PC-9 (cell line): ENCODE measurements around the gene SUSD2. TPM values are rescaled to one million over a fixed set of nuclear protein-coding genes. Genes with fewer than 3 reads are reported as not detected.
"Not testable (repeated sequence)": the region's sequence is repeated elsewhere in the genome, so short reads cannot be mapped to it uniquely, and the experiment has no call there.

ENCODE experiments used
- BruUV-seq: library from RNA; stranded (reverse); fragments of 400-500 nt; replicated peaks from 2 replicates; lab custom pipeline; 2021; lab: Mats Ljungman, UMichigan
- CTCF ChIA-PET: fragments of 300-600 bp; sonication (Branson Sonifier 250); formaldehyde crosslinking; loops from one replicate; lab custom pipeline; 2022; ENCODE audit warnings: antibody characterized with exemption; lab: Charles Lee
- POLR2A ChIA-PET: fragments of 300-600 bp; sonication (Branson Sonifier 250); formaldehyde crosslinking; loops from one replicate; lab custom pipeline; 2022; ENCODE audit warnings: antibody characterized with exemption; ENCODE audit not compliant: unreplicated experiment; lab: Charles Lee
- DNase-seq, 2 experiments: peaks; one replicate each; pipeline versions ENCODE4 v3.0.0 to v3.0.0-alpha.2; 2015 to 2022; ENCODE audit warnings: mixed read lengths in 1 of 2
- H2AFZ ChIP-seq: fragments of 200-600 bp; sonication (generic); 2 replicates; pipeline ENCODE4 v1.8.1; 2017; ENCODE audit warnings: antibody characterized with exemption
- H3F3A ChIP-seq: fragments of 200-600 bp; sonication (generic); 2 replicates; pipeline ENCODE4 v1.8.1; 2017; ENCODE audit warnings: antibody characterized with exemption, mild to moderate bottlenecking, low read depth; ENCODE audit not compliant: insufficient read depth
- H3K27ac ChIP-seq: fragments of 200-600 bp; sonication (generic); 2 replicates; pipeline ENCODE4 v1.6.1; 2016; ENCODE audit warnings: mixed run types
- H3K27me3 ChIP-seq: fragments of 200-600 bp; sonication (generic); 2 replicates; pipeline ENCODE4 v1.6.1; 2016; ENCODE audit warnings: low read depth, mixed run types; ENCODE audit not compliant: insufficient read depth
- H3K36me3 ChIP-seq: fragments of 200-600 bp; sonication (generic); 2 replicates; pipeline ENCODE4 v1.6.1; 2016; ENCODE audit warnings: low read depth, mixed run types
- H3K4me1 ChIP-seq: fragments of 200-600 bp; sonication (generic); replicated peaks from 2 replicates; pipeline ENCODE4 v1.6.1; 2016; ENCODE audit warnings: mixed run types; ENCODE audit not compliant: insufficient read depth
- H3K4me2 ChIP-seq: fragments of 200-600 bp; sonication (generic); 2 replicates; pipeline ENCODE4 v1.6.1; 2017; ENCODE audit warnings: mixed run types
- H3K4me3 ChIP-seq: fragments of 200-600 bp; sonication (generic); 2 replicates; pipeline ENCODE4 v1.6.1; 2016; ENCODE audit warnings: mixed run types
- H3K79me2 ChIP-seq: fragments of 200-600 bp; sonication (generic); 2 replicates; pipeline ENCODE4 v1.6.1; 2017; ENCODE audit warnings: low read depth, mixed run types
- H3K9me2 ChIP-seq: fragments of 200-600 bp; sonication (generic); 2 replicates; pipeline ENCODE4 v1.8.1; 2017; ENCODE audit warnings: mild to moderate bottlenecking; ENCODE audit not compliant: insufficient read depth
- H3K9me3 ChIP-seq: fragments of 200-600 bp; sonication (generic); 2 replicates; pipeline ENCODE4 v1.8.1; 2016; ENCODE audit warnings: low read depth; ENCODE audit not compliant: insufficient read depth
- H4K20me1 ChIP-seq: fragments of 200-600 bp; sonication (generic); 2 replicates; pipeline ENCODE4 v1.8.1; 2017; ENCODE audit not compliant: insufficient read depth
- EZH2 ChIP-seq: fragments of 200-600 bp; sonication (generic); IDR thresholded peaks from 2 replicates; pipeline ENCODE4 v1.8.0; 2017; ENCODE audit warnings: antibody characterized with exemption, low read depth
- intact Hi-C: fragments of 100-400 bp; cut with micrococcal nuclease; formaldehyde crosslinking; loops from one replicate; pipeline ENCODE4 v1.10.0; 2022; ENCODE audit not compliant: unreplicated experiment
- total RNA-seq: library from RNA; stranded (reverse); gene quantifications from 2 replicates; pipeline ENCODE4 v1.2.3, GENCODE V29; 2021
- TF ChIP-seq, protein P1 (sequence below): fragments of 200-600 bp; sonication (generic); conservative IDR thresholded peaks from 2 replicates; pipeline ENCODE4 v1.6.1; 2017; ENCODE audit warnings: mixed run types, antibody characterized with exemption, mild to moderate bottlenecking, moderate library complexity

Gene SUSD2
- total RNA-seq, 1 experiment from 2014 or later, result 5.5 TPM

DNA sequence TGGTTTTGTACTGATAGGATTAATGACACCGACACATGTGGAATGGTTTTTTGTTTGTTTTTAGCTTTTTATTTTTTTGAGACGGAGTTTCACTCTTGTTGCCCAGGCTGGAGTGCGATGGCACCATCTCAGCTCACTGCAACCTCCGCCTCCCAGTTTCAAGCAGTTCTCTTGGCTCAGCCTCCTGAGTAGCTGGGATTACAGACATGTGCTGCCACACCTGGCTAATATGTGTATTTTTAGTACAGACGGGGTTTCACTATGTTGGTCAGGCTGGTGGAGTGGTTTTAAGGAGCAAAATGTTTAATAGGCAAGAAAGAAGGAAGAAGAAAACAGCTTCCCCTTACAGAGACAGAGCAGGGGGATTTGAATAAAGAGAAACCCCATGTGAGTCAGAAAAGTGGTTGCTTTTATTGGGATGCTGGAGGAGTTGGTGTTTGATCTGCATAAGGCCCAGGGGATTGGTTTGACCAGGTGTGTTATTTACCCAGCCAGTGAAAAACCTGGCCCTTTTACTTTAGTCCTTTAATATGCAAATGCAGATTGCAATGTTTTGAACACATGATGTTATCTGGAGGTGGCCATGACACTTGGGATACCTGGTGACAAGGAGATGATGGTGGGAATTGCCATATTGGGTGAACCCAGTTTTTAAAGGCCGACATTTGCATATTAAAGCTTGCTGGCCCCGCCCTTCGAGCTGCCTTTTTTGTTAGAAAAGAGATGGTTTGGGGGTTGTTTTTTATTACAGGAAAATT is 24.3 kb downstream of the SUSD2 start:
- H3K79me2 ChIP-seq, result no peaks in the 10 kb centered on the region
- BruUV-seq, result no TSS peak
- H3K9me3 ChIP-seq, result 0 out of 2 replicates have a peak, but pooled peaks cover 3% of the 10 kb centered on the region
- intact Hi-C loops, result loop anchor here (5.0 to 10.0 kb wide), 2 partner anchors 42 to 99 kb away; partner anchors contain the start of gene GGT5
- no peaks in the 10 kb centered on the region for H4K20me1 ChIP-seq
- H3K36me3 ChIP-seq, result no peaks in the 10 kb centered on the region
- no peak overlapping the region for H3K4me3 ChIP-seq
- TF ChIP-seq, protein P1, sequence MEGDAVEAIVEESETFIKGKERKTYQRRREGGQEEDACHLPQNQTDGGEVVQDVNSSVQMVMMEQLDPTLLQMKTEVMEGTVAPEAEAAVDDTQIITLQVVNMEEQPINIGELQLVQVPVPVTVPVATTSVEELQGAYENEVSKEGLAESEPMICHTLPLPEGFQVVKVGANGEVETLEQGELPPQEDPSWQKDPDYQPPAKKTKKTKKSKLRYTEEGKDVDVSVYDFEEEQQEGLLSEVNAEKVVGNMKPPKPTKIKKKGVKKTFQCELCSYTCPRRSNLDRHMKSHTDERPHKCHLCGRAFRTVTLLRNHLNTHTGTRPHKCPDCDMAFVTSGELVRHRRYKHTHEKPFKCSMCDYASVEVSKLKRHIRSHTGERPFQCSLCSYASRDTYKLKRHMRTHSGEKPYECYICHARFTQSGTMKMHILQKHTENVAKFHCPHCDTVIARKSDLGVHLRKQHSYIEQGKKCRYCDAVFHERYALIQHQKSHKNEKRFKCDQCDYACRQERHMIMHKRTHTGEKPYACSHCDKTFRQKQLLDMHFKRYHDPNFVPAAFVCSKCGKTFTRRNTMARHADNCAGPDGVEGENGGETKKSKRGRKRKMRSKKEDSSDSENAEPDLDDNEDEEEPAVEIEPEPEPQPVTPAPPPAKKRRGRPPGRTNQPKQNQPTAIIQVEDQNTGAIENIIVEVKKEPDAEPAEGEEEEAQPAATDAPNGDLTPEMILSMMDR, result no peak
- ChIA-PET CTCF (no interaction called here), POLR2A (interaction anchor here (0.6 kb wide), 1 partner anchor 9 kb away, joined by 19 read pairs; no protein-coding TSS in a partner anchor)
- no peaks in the 10 kb centered on the region for H3K9me2 ChIP-seq
- peak in 1 of 2 experiments; percentile 41 for DNase-seq
- H3K27me3 ChIP-seq, result no peaks in the 10 kb centered on the region
- H3K27ac ChIP-seq, result peak overlapping the region; percentile 99
- no peak overlapping the region for H3K4me2 ChIP-seq
- no peak overlapping the region for H2AFZ ChIP-seq
- peaks cover 76% of the 10 kb centered on the region for H3F3A ChIP-seq
- peaks cover 89% of the 10 kb centered on the region for H3K4me1 ChIP-seq

DNA sequence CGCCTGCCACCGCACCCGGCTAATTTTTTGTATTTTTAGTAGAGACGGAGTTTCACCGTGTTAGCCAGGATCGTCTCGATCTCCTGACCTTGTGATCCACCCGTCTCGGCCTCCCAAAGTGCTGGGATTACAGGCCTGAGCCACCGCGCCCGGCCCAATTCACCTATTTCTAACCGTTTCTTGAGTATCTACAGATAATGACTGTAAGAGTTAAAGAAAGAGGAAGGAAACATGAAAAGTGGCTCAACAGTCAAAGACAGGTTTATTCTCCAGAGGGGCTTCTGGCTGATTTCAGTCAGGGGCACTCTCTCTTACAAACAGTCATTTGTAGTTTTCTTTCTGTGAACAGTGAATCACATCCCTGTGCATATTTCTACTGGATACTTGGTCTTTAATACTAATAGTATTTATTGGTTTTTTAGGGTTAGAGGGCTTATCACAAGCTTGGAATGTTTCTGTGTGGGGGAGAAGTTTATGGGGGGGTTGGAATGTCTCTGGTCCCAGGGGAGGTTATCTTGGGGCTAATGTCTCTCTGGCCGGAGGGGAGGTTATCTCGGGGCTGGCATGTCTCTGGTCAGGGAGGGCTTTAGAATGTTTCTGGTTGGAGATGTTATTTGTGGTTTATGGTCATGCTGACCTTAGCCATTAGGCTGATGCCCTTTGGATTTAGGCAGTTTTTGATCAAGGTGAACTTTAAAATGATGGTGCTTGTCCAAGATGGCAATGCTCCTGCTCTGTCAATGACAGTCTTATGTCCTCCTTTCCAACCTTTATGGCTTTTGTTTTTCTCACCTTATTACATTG is 25.4 kb downstream of the SUSD2 start:
- peak overlapping the region; percentile 66 for H3K4me2 ChIP-seq
- POLR2A ChIA-PET, H2AFZ ChIP-seq, H3K27me3 ChIP-seq, H3K9me3 ChIP-seq, H3K9me2 ChIP-seq, H3K36me3 ChIP-seq, H4K20me1 ChIP-seq, CTCF ChIA-PET, BruUV-seq, H3K79me2 ChIP-seq: not testable (repeated sequence)
- peak in 1 of 2 experiments; percentile 80 for DNase-seq
- H3K4me3 ChIP-seq, result peak overlapping the region; percentile 27; the same call in 1 of the 2 replicates
- peaks cover 66% of the 10 kb centered on the region for H3F3A ChIP-seq
- intact Hi-C loops, result loop anchor here (5.0 to 10.0 kb wide), 2 partner anchors 41 to 98 kb away; partner anchors contain the start of gene GGT5
- peak overlapping the region; percentile 99 for H3K27ac ChIP-seq
- peaks cover 80% of the 10 kb centered on the region for H3K4me1 ChIP-seq

- TF ChIP-seq, protein P1, result no peak
- no peak for TF ChIP-seq EZH2
- POLR2A ChIA-PET, result interaction anchor here (0.7 kb wide), 1 partner anchor 313 kb away, joined by 3 read pairs; the partner anchor contains the start of gene MIF
Measured at GRCh38 chr22:24207264-24208011, 26.2 kb downstream of the SUSD2 start.

More at GRCh38 chr22:24207264-24208011, 26.2 kb downstream of the SUSD2 start:
- CTCF ChIA-PET, result no interaction called here
- Histone ChIP-seq H3F3A (peaks cover 58% of the 10 kb centered on the region), H3K27me3 (no peaks in the 10 kb centered on the region), H3K27ac (peak overlapping the region; percentile 99), H3K9me3 (0 out of 2 replicates have a peak, but pooled peaks cover 3% of the 10 kb centered on the region), H3K4me2 (peak overlapping the region; percentile 66), H3K79me2 (no peaks in the 10 kb centered on the region), H4K20me1 (no peaks in the 10 kb centered on the region), H3K36me3 (no peaks in the 10 kb centered on the region), H3K4me3 (peak overlapping the region; percentile 27; the same call in 1 of the 2 replicates), H3K9me2 (no peaks in the 10 kb centered on the region), H2AFZ (no peak overlapping the region), H3K4me1 (peaks cover 72% of the 10 kb centered on the region)
- DNase-seq, result no peak
- intact Hi-C loops, result loop anchor here (5.0 to 10.0 kb wide), 2 partner anchors 40 to 97 kb away; partner anchors contain the start of gene GGT5
- BruUV-seq, result no TSS peak
